Measurements from ENCODE around the gene UST.

UST gene

GRCh38 chr6:149049230-149049629, 302.4 kb downstream of the UST start:
- Mint-ChIP-seq H3K9me3 (ENCODE audit: low read depth) (no peaks in the 10 kb centered on the region), H3K4me3 (no peak overlapping the region), H3K4me1 (ENCODE audit: low read depth) (peaks cover 32% of the 10 kb centered on the region), H3K27me3 (no peaks in the 10 kb centered on the region), H3K27ac (no peak overlapping the region), H3K36me3 (no peaks in the 10 kb centered on the region)

DNA sequence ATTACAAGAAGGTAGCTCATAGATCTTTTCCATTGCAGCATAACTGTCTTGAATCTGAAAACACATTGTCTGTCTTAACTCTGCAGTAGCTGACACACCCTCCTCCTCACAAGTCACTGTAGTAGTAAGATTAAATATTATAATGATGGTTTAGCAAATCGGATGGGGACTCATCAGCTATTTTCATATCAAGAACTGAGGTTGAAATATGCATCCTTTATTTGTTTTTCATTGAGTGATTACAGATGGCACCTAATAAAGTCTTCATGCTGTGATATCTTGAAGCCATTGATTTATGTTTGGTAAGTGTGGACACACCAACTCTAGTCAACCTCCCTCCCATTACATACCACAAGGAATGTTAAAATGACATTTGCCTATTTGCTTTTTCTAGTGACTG, 303.3 kb downstream of the UST start:
- H3K27ac Mint-ChIP-seq = no peak overlapping the region
- H3K9me3 Mint-ChIP-seq (ENCODE audit: low read depth) = no peaks in the 10 kb centered on the region
- no peaks in the 10 kb centered on the region for H3K36me3 Mint-ChIP-seq
- peaks cover 32% of the 10 kb centered on the region for H3K4me1 Mint-ChIP-seq (ENCODE audit: low read depth)
- no peak overlapping the region for H3K4me3 Mint-ChIP-seq
- H3K27me3 Mint-ChIP-seq = no peaks in the 10 kb centered on the region

GRCh38 chr6:149052350-149053106, 305.7 kb downstream of the UST start:
- Mint-ChIP-seq H3K27ac (no peak overlapping the region), H3K4me1 (ENCODE audit: low read depth) (peaks cover 11% of the 10 kb centered on the region), H3K9me3 (ENCODE audit: low read depth) (no peaks in the 10 kb centered on the region), H3K4me3 (no peak overlapping the region), H3K36me3 (no peaks in the 10 kb centered on the region), H3K27me3 (no peaks in the 10 kb centered on the region)

DNA sequence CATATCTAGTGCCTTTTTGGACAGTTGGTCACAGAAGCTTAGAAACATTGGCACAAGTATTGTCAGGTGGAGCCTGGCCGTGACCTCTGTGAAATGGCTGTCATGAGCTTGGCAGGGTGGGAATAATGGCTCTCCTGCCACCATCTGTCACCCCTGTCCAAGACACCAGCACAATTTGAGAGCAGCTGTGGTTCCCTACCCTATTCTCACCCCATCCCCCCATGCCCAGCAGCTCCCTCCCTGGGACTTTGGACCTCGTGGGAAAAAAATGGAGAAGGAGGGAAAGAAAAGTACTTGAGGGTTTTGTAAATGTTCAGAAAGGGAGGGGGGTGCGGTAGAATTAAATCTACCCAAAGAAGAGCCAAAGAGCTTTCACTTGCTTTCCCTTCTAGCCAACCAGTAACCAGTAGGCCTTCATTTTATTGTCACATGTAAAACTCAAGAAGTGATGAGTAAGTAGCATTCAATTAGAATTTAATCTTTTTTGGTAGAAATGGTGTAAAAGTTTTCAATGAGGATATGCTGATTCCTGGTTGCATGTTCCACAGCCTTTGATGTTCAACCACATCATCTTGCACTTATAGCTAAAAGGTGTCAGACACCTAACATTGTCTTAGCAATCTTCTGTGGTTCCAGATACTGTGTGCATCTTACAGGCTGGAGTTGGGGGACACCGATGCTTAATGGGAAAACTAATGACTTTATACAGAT, 307.2 kb downstream of the UST start:
- peaks cover 9% of the 10 kb centered on the region for H3K4me1 Mint-ChIP-seq (ENCODE audit: low read depth)
- no peak overlapping the region for H3K27ac Mint-ChIP-seq
- H3K27me3 Mint-ChIP-seq = no peaks in the 10 kb centered on the region
- H3K36me3 Mint-ChIP-seq = no peaks in the 10 kb centered on the region
- H3K4me3 Mint-ChIP-seq = no peak overlapping the region
- H3K9me3 Mint-ChIP-seq (ENCODE audit: low read depth) = no peaks in the 10 kb centered on the region

- peaks cover 14% of the 10 kb centered on the region for H3K4me1 Mint-ChIP-seq (ENCODE audit: low read depth)
- H3K9me3 Mint-ChIP-seq (ENCODE audit: low read depth) = no peaks in the 10 kb centered on the region
These were observed 307.8 kb downstream of the UST start for GRCh38 chr6:149054559-149055194.

DNA sequence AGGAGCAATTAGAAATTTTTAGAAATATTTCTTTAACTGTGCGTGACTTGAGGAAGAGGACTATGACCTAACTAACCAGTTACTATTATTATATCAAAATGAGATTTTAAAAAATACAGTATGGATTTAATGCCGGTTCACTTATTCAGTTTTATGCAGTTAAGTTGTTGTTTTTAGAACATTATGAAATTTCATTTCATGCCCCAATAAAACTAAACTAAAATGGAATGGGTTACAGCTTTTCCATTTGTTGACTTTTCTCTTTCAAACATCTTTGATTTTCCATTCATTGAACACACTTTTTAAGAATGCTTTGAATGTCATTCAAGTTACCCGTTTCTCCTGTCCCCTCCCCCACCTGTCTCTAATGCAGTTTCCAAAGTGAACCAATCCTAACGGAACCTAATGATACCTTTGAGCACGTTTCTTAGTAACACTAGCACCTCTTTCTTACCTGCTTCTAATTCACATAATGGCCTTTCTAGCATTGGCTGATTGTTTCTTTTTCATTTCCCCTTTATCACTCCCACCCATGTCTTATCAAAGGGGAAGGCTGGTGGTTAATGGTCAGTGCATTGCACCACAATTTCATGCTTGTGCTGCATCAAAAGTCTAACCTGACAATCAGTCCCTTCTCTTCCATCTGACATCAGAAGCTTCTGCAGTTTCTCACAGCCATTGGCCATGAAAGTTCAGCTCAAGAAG, 308.5 kb downstream of the UST start:
- no peaks in the 10 kb centered on the region for H3K9me3 Mint-ChIP-seq (ENCODE audit: low read depth)
- no peaks in the 10 kb centered on the region for H3K27me3 Mint-ChIP-seq
- H3K4me1 Mint-ChIP-seq (ENCODE audit: low read depth) = peaks cover 21% of the 10 kb centered on the region
- no peak overlapping the region for H3K4me3 Mint-ChIP-seq
- no peaks in the 10 kb centered on the region for H3K36me3 Mint-ChIP-seq
- H3K27ac Mint-ChIP-seq = no peak overlapping the region

More at GRCh38 chr6:149054559-149055194, 307.8 kb downstream of the UST start:
- H3K27me3 Mint-ChIP-seq = no peaks in the 10 kb centered on the region
- H3K4me3 Mint-ChIP-seq = no peak overlapping the region
- H3K27ac Mint-ChIP-seq = no peak overlapping the region
- no peaks in the 10 kb centered on the region for H3K36me3 Mint-ChIP-seq

- H3K27me3 Mint-ChIP-seq = no peaks in the 10 kb centered on the region
- H3K4me1 Mint-ChIP-seq (ENCODE audit: low read depth) = peaks cover 34% of the 10 kb centered on the region
- no peak overlapping the region for H3K4me3 Mint-ChIP-seq
- H3K27ac Mint-ChIP-seq = no peak overlapping the region
- no peaks in the 10 kb centered on the region for H3K9me3 Mint-ChIP-seq (ENCODE audit: low read depth)
- no peaks in the 10 kb centered on the region for H3K36me3 Mint-ChIP-seq
These were observed 310.1 kb downstream of the UST start for GRCh38 chr6:149056777-149057463.

- H3K9me3 Mint-ChIP-seq (ENCODE audit: low read depth) = no peaks in the 10 kb centered on the region
- no peaks in the 10 kb centered on the region for H3K36me3 Mint-ChIP-seq
- H3K27ac Mint-ChIP-seq = no peak overlapping the region
- no peak overlapping the region for H3K4me3 Mint-ChIP-seq
- peaks cover 34% of the 10 kb centered on the region for H3K4me1 Mint-ChIP-seq (ENCODE audit: low read depth)
- no peaks in the 10 kb centered on the region for H3K27me3 Mint-ChIP-seq
These were observed 310.6 kb downstream of the UST start for GRCh38 chr6:149057464-149057840.

- Mint-ChIP-seq H3K9me3 (ENCODE audit: low read depth) (no peaks in the 10 kb centered on the region), H3K27ac (peak overlapping the region; percentile 34), H3K27me3 (no peaks in the 10 kb centered on the region), H3K4me1 (ENCODE audit: low read depth) (peaks cover 29% of the 10 kb centered on the region), H3K36me3 (no peaks in the 10 kb centered on the region), H3K4me3 (no peak overlapping the region)
These were observed 312.7 kb downstream of the UST start for GRCh38 chr6:149059557-149059956.

DNA sequence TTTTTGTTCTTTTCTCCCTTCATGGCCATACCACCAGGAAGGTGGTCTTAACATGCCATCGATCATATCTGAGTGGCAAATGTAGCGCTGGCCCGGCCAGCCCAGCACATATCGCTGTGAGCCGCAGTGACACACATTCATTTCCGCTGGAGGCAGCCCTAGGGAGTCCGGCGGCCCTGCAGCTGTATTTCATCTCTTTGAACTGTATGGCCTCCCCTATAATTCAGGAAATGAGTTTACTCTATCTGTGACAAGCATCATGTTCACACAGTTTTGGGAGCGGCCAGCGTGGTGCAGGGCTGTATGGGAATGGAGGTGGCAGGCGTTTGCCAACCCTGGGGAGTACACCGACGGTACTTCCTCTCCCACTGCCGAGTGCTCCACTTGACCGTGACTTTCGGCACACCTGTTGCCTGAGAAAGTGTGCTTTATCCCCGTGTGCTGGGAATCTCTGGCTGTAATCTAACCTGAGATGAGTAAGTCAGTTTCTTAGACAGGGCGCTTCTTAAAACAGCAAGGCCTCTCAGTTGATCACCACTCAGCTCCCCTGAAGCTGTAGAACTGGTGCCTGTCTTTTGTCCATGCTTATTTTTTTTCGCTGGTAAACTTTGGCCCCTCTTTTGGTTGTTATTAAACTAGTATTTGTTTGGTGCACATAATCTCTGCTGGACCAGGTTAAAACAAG, 313.6 kb downstream of the UST start:
- H3K36me3 Mint-ChIP-seq = no peaks in the 10 kb centered on the region
- H3K9me3 Mint-ChIP-seq (ENCODE audit: low read depth) = no peaks in the 10 kb centered on the region
- peak overlapping the region; percentile 51 for H3K4me3 Mint-ChIP-seq
- H3K27me3 Mint-ChIP-seq = no peaks in the 10 kb centered on the region
- peaks cover 28% of the 10 kb centered on the region for H3K4me1 Mint-ChIP-seq (ENCODE audit: low read depth)
- H3K27ac Mint-ChIP-seq = peak overlapping the region; percentile 47

DNA sequence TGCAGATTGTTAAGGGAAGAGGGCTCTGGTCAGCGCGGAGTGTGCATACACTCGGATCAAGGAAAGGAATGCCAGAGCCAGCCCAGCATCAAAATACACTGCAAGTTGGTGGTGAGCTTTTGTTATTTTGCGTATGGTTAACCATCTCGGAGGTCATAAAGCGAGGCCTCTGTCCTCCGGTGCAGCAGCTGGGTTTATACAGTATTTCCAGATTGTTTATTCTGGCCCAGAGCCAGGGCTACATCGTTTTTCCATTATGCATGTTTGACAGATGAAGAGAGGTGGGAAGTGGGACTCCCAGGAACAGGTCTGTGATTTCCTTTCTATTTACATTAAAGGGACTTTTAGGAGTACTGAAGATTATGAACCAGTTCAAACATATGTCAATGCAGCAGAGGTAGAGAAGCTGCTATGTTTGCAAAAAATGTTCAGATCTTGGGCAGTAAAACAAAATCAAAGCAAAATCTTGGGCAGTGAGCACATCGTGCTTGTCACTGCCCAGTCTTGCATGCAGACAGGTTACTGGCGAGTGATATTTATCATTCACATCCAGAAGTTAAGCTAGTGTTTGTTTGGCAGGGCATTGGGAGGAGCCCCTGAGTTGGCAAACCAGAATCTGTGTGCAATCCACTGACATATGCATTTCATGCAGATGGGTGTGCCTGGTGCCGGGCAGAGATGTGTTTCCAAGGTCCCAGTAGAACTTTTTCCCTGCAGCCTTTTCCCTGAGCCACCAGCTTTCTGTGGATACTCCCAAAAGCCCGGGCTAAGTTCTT, 314.3 kb downstream of the UST start:
- peak overlapping the region; percentile 7 for H3K4me3 Mint-ChIP-seq
- H3K4me1 Mint-ChIP-seq (ENCODE audit: low read depth) = peaks cover 36% of the 10 kb centered on the region
- peak overlapping the region; percentile 47 for H3K27ac Mint-ChIP-seq
- no peaks in the 10 kb centered on the region for H3K36me3 Mint-ChIP-seq
- no peaks in the 10 kb centered on the region for H3K27me3 Mint-ChIP-seq
- H3K9me3 Mint-ChIP-seq (ENCODE audit: low read depth) = no peaks in the 10 kb centered on the region

DNA sequence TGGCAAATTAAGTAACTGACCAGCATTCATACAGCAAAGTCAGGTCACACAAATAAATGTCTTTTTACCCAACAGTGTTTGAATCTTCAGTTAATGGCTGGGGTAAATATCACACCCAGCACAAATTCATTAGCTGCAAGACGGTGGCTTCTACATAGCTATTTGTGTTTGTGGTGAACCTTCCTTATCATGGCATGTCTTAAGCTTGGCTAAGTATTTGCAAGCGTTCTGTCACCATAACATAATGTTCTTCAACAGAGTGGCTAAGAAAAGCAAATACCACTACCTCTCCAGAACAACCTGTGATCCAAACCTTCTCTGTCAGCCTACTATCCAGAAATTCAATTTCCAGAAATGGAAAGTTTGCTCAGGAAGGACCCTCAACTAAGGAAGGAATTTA, 315.1 kb downstream of the UST start:
- Mint-ChIP-seq H3K4me3 (no peak overlapping the region), H3K27me3 (no peaks in the 10 kb centered on the region), H3K4me1 (ENCODE audit: low read depth) (peaks cover 43% of the 10 kb centered on the region), H3K36me3 (no peaks in the 10 kb centered on the region), H3K9me3 (ENCODE audit: low read depth) (no peaks in the 10 kb centered on the region), H3K27ac (no peak overlapping the region)

- no peaks in the 10 kb centered on the region for H3K9me3 Mint-ChIP-seq (ENCODE audit: low read depth)
- no peaks in the 10 kb centered on the region for H3K27me3 Mint-ChIP-seq
- no peak overlapping the region for H3K4me3 Mint-ChIP-seq
- no peaks in the 10 kb centered on the region for H3K36me3 Mint-ChIP-seq
- H3K4me1 Mint-ChIP-seq (ENCODE audit: low read depth) = peaks cover 47% of the 10 kb centered on the region
- H3K27ac Mint-ChIP-seq = no peak overlapping the region
These were observed 316.0 kb downstream of the UST start for GRCh38 chr6:149062653-149063348.
